NCI-H774 (cell line): ENCODE results near the gene AUH.

Experiments
- DNase-seq: peaks from one replicate; lab custom pipeline; 2025; lab: John Stamatoyannopoulos, UW

Gene AUH

DNA sequence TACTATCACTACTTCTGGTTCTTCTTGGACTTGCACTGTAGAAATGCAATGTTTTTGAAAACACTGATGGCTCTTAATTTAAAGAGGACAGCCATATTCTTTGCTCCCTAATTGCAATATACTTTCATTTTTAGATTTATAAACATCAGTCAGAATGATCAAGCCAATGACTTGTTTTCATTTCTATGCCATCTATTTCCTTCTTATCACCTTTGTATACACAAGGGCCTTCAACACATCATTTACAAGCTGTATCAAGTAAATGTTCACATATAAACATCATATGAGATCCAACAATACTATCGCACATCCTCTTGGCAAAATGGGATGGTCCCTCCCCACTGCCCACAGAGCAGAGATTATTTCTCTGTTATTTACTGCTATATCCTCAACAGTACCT lies 24.9 kb downstream of the AUH start:
- no peak for DNase-seq

- DNase-seq: no peak
Observed at GRCh38 chr9:91334053-91334452, 27.7 kb downstream of the AUH start.

- no peak for DNase-seq
Observed at GRCh38 chr9:91333551-91333950, 28.2 kb downstream of the AUH start.

GRCh38 chr9:91332546-91333231 lies 29.0 kb downstream of the AUH start:
- DNase-seq: no peak

DNA sequence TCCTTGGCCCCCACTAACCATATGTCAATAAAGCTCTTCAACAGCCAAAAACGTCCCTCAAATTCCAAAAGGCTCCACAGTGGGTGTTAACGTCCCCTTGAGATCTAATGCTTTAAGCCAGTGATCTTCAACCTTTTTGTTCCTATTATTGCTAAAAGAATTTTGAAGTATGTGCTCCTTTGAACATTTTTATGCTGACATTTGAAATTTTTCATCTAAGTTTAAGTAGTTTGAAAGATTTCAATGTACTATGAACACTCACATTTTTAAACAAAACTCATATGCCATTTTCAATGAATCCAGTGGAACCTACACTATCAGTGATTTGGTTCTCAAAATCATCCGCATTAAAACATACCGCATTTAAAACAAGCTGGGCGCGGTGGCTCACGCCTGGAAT lies 29.9 kb downstream of the AUH start:
- DNase-seq: no peak

- no peak for DNase-seq
Observed at GRCh38 chr9:91328186-91328585, 33.5 kb downstream of the AUH start.

GRCh38 chr9:91321691-91322090 lies 40.0 kb downstream of the AUH start:
- DNase-seq: no peak

- DNase-seq: no peak
Observed at GRCh38 chr9:91320299-91320698, 41.4 kb downstream of the AUH start.

DNA sequence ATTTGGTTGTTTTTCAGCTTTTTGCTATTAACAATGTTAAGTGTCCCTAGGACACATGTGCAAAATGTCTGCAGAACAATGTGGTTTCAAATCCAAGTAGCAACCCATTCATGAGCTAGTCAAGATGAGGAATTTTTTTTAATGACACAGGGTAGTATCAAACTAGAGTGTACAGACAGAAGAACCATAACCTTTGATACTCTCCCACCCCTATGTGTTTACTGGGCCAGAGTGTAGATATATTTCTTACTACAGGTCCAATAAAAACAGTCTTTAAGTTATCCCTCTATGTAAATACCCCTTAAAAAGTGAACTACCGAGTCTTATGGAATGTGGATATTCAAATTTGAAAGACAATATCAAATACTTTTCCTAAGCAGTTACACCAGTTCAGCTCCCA lies 45.6 kb downstream of the AUH start:
- no peak for DNase-seq

- no peak for DNase-seq
Observed at GRCh38 chr9:91315191-91315590, 46.5 kb downstream of the AUH start.

- no peak for DNase-seq
Observed at GRCh38 chr9:91312717-91313325, 48.9 kb downstream of the AUH start.

DNA sequence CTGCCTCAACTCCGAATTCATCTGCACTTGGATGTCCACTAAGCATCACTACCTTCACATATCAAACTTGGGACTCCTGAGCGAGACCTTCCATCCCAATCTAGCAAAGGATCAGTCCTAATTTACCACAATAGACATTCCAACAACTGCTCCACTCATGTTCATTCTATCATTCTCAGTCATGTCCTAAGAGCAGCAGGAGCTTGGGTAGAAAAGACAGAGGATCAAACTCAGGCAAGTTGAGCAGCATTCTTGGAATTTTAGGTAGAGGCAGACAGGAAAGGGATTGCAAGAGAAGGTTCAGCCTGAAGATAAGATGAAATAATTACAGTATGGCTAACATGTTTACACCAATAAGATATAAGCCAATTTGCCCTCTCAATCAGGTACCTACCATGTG lies 51.7 kb downstream of the AUH start:
- DNase-seq: no peak

- DNase-seq: no peak
Observed at GRCh38 chr9:91308191-91308590, 53.5 kb downstream of the AUH start.

DNA sequence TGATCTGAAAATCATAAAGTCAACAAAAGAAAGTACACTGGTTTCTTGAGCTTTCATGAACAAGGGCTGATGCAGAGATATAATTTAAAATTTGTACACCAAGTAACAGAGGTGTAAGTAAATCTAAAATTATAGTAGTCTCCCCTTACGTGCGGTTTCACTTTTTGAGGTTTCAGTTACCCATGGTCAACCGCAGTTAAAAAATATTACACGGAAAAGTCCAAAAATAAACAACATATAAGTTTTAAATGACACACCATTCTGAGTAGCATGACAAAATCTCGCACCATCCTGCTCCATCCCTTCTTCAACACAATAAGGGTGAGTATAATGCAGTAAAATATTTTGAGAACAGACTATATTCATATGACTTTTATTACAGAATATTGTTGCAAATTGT lies 54.4 kb downstream of the AUH start:
- no peak for DNase-seq

DNA sequence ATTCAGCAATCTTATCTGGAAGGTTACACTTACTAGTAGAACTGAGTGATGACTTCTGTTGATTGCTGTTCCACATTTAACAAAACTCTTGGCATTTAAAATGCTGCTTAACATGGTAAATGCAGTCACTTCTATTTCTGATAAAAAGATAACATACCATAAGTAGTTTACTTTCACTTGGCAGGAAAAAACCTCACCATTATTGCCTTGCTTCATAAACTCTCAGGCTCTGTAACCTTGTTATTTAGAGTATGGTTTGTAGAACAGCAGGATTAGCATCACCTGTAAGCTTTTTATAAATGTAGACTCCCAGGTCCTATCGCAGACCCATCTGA lies 55.5 kb downstream of the AUH start:
- DNase-seq: no peak

DNA sequence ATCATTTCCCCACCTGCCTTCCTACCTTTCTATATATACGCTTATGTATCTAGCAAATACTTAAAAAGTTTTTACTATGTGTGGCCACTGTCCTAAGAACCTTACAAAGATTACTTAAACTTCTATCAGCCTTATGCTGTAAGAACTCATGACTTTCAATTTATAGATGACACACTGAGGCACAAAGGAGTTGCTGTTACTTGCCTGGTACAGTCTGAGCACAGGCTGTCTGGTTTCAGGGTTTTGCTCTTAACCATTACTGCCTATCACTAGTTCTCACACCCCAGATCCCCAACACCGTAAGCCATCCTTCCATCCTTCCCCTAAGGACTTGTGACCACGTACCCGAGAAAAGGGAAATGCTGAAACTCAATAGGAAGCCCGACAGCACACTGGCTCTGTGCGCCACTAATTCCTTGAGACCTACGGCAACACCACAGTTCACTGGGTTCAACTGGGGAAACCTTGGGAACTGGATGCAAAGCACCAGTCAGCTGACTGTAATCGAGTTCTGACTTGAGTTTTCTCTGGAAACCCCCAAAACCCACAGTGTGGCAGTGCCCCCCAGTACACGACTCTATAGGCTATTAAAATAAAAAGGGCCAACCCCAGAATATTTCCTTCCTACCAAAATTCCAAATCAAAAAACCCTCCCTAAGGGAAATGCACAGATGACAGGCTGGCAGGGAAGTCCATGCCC lies 56.0 kb downstream of the AUH start:
- DNase-seq: no peak

GRCh38 chr9:91303741-91304415 lies 57.8 kb downstream of the AUH start:
- DNase-seq: no peak

DNA sequence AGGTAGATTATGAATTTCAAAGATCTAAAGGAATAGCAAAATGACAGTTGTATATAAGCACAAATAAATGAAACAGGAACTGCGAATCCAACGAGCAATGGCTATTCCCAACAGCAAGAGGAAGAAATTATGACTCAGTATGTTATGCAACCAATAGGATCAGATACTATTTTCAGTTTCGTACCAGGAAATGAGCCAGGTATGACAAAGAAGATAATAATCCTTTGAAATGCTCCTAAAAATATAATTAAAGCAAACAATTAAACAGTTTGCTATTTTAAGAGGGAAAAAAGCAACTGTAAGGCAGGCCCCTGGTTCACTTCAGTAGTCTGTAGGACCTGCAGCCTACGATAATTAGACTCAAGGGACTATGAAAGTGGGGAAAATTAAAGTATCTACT lies 58.9 kb downstream of the AUH start:
- no peak for DNase-seq

GRCh38 chr9:91301161-91301560 lies 60.6 kb downstream of the AUH start:
- DNase-seq: no peak

GRCh38 chr9:91298311-91298710 lies 63.4 kb downstream of the AUH start:
- DNase-seq: no peak

DNA sequence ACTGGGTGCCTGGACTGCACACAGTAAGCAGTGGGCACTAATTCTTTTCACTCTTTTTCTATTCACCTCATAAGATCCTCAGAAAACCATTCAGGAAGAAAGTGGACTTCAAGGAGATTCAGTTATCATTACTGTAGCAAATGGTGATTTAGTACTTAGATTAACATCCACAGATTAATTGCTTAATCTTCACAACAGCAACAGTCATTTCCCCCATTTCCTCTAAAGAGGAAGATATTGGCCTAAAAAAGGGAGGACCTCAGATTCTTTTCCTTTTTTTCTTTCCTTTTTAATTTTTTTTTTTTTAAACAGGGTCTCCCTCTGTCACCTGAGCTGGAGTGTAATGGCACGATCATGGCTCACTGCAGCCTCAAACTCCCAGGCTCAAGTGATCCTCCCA lies 64.4 kb downstream of the AUH start:
- DNase-seq: no peak

- DNase-seq: no peak
Observed at GRCh38 chr9:91296354-91296753, 65.4 kb downstream of the AUH start.

GRCh38 chr9:91295357-91295756 lies 66.4 kb downstream of the AUH start:
- no peak for DNase-seq
